ENCODE data around the gene ADAM21.
"Not testable (repeated sequence)": the region's sequence is repeated elsewhere in the genome, so short reads cannot be mapped to it uniquely, and the experiment has no call there.

The ADAM21 gene

GRCh38 chr14:70477356-70478105 lies 25.6 kb downstream of the ADAM21 start:
- DNase-seq, result not testable (repeated sequence)

- DNase-seq, result no peak
Observed at GRCh38 chr14:70489579-70490200, 37.7 kb downstream of the ADAM21 start.

GRCh38 chr14:70498191-70498590 lies 46.2 kb downstream of the ADAM21 start:
- no peak for DNase-seq

Data from suppressor macrophage treated with lipopolysaccharide for 1 hour (primary cell).